IPS-18a (cell line): Measurements from ENCODE around the gene MGLL.

ENCODE experiments used
- H3K27ac ChIP-seq: one replicate; pipeline ENCODE4 v1.5.1; 2013; ENCODE audit warnings: low read length
- H3K27me3 ChIP-seq: one replicate; pipeline ENCODE4 v1.6.1; 2013; ENCODE audit warnings: mild to moderate bottlenecking, low read length; ENCODE audit not compliant: control insufficient read depth, insufficient read depth
- H3K36me3 ChIP-seq: one replicate; pipeline ENCODE4 v1.6.1; 2013; ENCODE audit warnings: low read depth, low read length; ENCODE audit not compliant: control insufficient read depth
- H3K4me1 ChIP-seq: one replicate; pipeline ENCODE4 v1.6.1; 2013; ENCODE audit warnings: low read depth, low read length; ENCODE audit not compliant: control insufficient read depth
- H3K4me3 ChIP-seq: one replicate; pipeline ENCODE4 v1.5.1; 2013; ENCODE audit warnings: low read length
- H3K9ac ChIP-seq: one replicate; pipeline ENCODE4 v1.6.1; 2013; ENCODE audit warnings: mild to moderate bottlenecking, low read length, moderate library complexity
- H3K9me3 ChIP-seq: one replicate; pipeline ENCODE4 v1.6.1; 2013; ENCODE audit warnings: low read depth, low read length; ENCODE audit not compliant: control insufficient read depth

The MGLL gene

DNA sequence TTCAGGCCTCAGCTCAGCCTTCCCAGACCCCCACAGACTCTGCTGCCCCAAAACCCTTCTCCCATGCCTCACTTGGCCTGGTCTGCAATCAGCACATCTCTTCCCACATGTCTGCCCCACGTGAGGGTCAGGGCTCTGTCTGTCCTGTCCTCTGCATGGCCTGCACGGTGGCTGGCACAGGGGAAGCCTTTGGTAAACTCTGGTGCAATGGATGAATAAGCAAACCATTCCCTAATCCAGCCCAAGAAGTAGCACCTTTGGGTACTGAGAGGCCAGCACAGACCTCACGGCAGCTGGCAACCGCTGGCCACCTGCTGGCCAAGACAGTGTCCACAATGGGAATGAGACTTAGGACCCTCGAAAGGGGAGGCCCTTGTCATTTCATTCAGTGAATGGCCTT, 121.9 kb downstream of the MGLL start:
- Histone ChIP-seq H3K4me3 (no peak overlapping the region), H3K9me3 (no peaks in the 10 kb centered on the region), H3K4me1 (no peaks in the 10 kb centered on the region), H3K9ac (no peak overlapping the region), H3K27ac (no peak overlapping the region), H3K36me3 (no peaks in the 10 kb centered on the region), H3K27me3 (no peaks in the 10 kb centered on the region)

GRCh38 chr3:127699416-127700300, 122.7 kb downstream of the MGLL start:
- H3K36me3 ChIP-seq, result no peaks in the 10 kb centered on the region
- no peaks in the 10 kb centered on the region for H3K4me1 ChIP-seq
- H3K27ac ChIP-seq, result no peak overlapping the region
- H3K9me3 ChIP-seq, result no peaks in the 10 kb centered on the region
- H3K4me3 ChIP-seq, result no peak overlapping the region
- H3K27me3 ChIP-seq, result no peaks in the 10 kb centered on the region
- H3K9ac ChIP-seq, result no peak overlapping the region

DNA sequence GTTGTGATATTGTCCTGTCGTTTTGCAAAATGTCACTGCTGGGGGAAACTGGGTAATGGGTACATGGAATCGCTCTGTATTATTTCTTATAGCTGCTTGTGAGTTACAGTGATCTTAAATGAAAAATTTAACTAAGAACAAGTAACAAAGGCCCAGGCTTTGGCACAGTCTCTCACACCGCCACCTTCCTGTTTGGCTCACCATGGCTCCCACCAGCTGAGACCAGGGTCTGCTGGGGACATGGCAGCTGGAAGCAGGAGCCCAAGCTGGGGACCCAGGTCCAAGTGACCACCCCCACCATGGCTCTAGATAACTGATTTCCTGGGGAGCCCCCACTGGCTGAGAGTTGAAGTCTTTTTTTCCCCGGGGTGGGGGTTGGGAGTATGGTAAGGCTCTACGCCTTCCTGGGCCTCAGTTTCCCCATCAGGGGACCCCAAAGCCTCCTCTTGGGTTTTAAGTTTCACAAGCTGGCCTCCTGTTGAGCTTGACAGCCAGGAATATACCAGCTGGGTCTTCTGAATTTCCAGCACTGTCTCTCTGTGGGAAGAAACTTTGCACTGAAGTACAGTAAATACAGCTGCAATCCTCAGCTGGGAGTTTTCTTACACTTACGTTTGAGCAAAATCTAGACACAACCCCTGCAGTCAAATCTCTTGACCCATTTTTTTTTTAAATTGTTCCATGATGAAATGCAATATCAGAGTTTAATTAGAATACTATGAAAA, 123.5 kb downstream of the MGLL start:
- no peak overlapping the region for H3K4me3 ChIP-seq
- H3K27ac ChIP-seq, result no peak overlapping the region
- H3K4me1 ChIP-seq, result no peaks in the 10 kb centered on the region
- no peaks in the 10 kb centered on the region for H3K27me3 ChIP-seq
- no peak overlapping the region for H3K9ac ChIP-seq
- H3K9me3 ChIP-seq, result no peaks in the 10 kb centered on the region
- H3K36me3 ChIP-seq, result no peaks in the 10 kb centered on the region

GRCh38 chr3:127698286-127698685, 124.0 kb downstream of the MGLL start:
- Histone ChIP-seq H3K27ac (no peak overlapping the region), H3K9ac (no peak overlapping the region), H3K27me3 (no peaks in the 10 kb centered on the region), H3K4me1 (no peaks in the 10 kb centered on the region), H3K4me3 (no peak overlapping the region), H3K9me3 (no peaks in the 10 kb centered on the region), H3K36me3 (no peaks in the 10 kb centered on the region)

DNA sequence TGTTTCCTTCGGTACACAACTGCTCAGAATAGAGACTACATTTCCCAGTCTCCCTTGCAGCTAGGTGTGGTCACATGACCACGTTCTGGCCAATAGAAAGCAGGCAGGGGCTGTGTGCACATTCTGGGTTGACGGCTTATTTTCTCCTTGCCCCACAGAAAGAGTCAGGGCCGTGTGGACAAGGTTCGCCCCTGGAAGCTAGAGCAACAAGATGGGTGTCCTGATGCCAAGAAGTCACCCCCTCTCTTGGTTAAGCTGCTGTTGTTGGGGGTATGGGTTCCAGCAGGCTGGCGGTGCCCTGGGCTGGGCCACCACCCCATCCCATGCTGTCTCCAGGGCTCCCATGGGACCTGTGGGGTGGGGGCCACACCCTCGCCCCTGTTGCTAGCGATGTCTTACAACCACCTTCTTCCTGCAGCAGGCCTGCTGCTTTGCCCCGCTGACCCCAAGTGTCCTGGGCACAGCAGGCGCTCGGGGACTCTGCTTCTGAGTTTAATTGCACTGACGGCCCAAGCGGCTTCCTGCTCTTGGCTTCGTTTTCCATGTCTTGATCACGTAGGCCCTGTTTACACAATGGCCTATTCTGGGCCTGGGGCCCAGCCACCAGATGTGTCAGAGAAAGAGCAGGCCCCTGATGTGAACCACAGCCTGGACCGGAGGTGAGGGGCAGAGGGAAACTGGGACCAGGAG, 124.6 kb downstream of the MGLL start:
- Histone ChIP-seq H3K9ac (no peak overlapping the region), H3K4me3 (no peak overlapping the region), H3K9me3 (no peaks in the 10 kb centered on the region), H3K27me3 (no peaks in the 10 kb centered on the region), H3K4me1 (no peaks in the 10 kb centered on the region), H3K27ac (no peak overlapping the region), H3K36me3 (no peaks in the 10 kb centered on the region)

DNA sequence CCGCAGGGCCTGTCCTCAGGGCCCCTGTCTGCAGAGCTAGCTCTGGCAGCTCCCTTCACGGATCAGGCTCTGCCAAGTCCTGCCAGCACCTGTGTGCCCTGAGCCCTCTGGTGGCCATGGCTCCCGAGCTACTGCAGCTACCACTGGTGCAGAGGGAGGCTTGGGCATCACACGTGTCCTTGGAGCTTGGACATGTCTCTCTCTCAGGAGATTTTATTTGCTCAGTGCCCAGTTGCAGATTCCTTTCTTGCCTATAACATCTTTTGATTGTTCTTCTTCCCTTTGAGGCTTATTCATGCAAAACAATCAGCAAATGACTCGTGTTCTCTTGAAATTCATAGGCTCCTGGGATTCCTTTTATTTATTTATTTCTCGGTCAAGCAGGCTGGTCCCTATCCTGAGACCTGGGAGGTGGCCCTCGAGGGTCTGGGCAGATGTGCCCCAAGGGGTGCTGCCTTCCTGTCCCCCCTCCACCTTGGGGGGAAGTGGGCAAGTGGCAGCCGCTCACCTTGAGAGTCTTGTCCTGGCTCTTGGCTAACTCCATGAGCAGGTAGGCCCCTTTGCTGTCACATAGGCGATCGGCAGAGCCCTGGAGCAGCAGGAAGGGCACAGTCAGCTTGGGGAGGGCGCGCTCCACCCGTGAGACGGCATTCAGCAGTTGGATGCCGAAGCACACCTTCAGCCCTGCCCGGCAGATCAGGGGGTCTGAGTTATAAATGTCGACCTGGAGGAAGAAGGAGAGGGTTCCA, 127.7 kb downstream of the MGLL start:
- H3K27ac ChIP-seq, result no peak overlapping the region
- peaks cover 10% of the 10 kb centered on the region for H3K4me1 ChIP-seq
- no peak overlapping the region for H3K9ac ChIP-seq
- H3K27me3 ChIP-seq, result no peaks in the 10 kb centered on the region
- no peak overlapping the region for H3K4me3 ChIP-seq
- no peaks in the 10 kb centered on the region for H3K9me3 ChIP-seq
- no peaks in the 10 kb centered on the region for H3K36me3 ChIP-seq

GRCh38 chr3:127693336-127693843, 128.9 kb downstream of the MGLL start:
- no peak overlapping the region for H3K4me3 ChIP-seq
- no peak overlapping the region for H3K9ac ChIP-seq
- no peaks in the 10 kb centered on the region for H3K36me3 ChIP-seq
- peaks cover 17% of the 10 kb centered on the region for H3K4me1 ChIP-seq
- no peaks in the 10 kb centered on the region for H3K9me3 ChIP-seq
- no peak overlapping the region for H3K27ac ChIP-seq
- H3K27me3 ChIP-seq, result no peaks in the 10 kb centered on the region

GRCh38 chr3:127692501-127693335, 129.6 kb downstream of the MGLL start:
- H3K27me3 ChIP-seq, result no peaks in the 10 kb centered on the region
- H3K36me3 ChIP-seq, result no peaks in the 10 kb centered on the region
- no peak overlapping the region for H3K27ac ChIP-seq
- H3K9me3 ChIP-seq, result no peaks in the 10 kb centered on the region
- no peak overlapping the region for H3K4me3 ChIP-seq
- H3K9ac ChIP-seq, result no peak overlapping the region
- peaks cover 17% of the 10 kb centered on the region for H3K4me1 ChIP-seq

DNA sequence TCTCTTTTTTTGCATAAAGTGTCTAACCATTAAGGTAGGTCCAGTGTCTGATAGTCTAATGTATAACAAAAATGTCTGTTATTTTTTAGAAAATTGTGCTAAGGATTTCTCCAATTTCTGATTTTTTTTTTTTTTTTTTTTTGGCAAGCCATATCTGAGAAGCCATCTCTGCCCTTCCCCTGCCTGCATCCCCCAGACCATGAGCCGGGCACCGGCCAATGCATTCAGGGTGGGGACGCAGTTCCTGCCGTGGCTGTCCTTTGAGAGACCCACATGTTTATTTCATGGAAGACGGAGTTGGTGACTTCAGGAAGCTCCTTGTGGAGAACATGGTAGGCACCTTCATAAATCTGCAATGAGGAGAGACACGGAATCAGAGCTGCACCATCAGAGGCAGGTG, 130.3 kb downstream of the MGLL start:
- H3K4me1 ChIP-seq, result peaks cover 17% of the 10 kb centered on the region
- H3K27ac ChIP-seq, result no peak overlapping the region
- H3K9me3 ChIP-seq, result no peaks in the 10 kb centered on the region
- H3K4me3 ChIP-seq, result no peak overlapping the region
- H3K27me3 ChIP-seq, result no peaks in the 10 kb centered on the region
- no peak overlapping the region for H3K9ac ChIP-seq
- no peaks in the 10 kb centered on the region for H3K36me3 ChIP-seq

DNA sequence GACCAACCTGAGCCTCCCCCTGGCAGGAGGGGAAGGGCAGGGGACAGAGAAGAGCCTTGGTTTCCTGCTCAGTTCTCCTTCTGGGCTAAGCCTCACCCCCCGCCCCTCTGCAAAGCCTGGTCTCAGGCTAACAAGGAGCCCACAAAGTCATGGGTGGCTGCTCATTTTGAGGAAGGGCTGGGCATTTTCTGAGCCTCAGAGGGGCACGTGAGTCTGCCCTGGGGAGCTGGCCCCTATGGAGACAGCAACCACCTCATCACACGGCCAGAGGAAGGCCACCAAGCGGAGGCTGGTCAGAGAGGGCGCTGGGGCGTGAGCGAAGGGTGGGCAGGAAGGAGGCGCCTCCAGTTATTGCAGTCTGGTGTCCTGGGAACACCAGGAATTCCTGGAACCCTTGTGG, 130.8 kb downstream of the MGLL start:
- H3K27ac ChIP-seq, result no peak overlapping the region
- H3K9ac ChIP-seq, result no peak overlapping the region
- no peaks in the 10 kb centered on the region for H3K9me3 ChIP-seq
- no peak overlapping the region for H3K4me3 ChIP-seq
- no peaks in the 10 kb centered on the region for H3K27me3 ChIP-seq
- H3K4me1 ChIP-seq, result peaks cover 17% of the 10 kb centered on the region
- no peaks in the 10 kb centered on the region for H3K36me3 ChIP-seq
